Measurements from ENCODE around the gene PHF2.
"Not testable (repeated sequence)": the region's sequence is repeated elsewhere in the genome, so short reads cannot be mapped to it uniquely, and the experiment has no call there.

DNA sequence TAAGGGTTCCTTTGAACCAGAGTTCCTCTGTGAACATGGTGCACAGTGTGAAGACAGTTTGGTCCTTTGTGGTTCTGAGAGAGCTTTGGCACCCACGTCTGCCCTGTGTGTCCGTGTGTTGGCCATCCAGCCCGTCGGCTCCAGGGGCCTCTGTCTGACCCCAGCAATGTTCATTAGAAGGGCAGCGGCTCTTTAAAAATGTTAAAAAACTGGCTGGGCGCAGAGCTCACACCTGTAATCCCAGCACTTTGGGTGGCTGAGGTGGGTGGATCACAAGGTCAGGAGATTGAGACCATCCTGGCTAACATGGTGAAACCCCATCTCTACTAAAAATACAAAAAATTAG lies 90.0 kb downstream of the PHF2 start:
- not testable (repeated sequence) for TF ChIP-seq REST (IDR thresholded peaks at IDR 0.05; ENCODE audit: insufficient replicate concordance, low read depth); CTCF (IDR thresholded peaks at IDR 0.05; ENCODE audit: insufficient read depth, low read length); POLR2AphosphoS5 (IDR thresholded peaks at IDR 0.05; ENCODE audit: low read depth); GABPA (IDR thresholded peaks at IDR 0.05; ENCODE audit: low read depth)
